Coronary artery (tissue), 2 donors: Measurements from ENCODE around the gene SLC2A13.

Experiments used
- DNase-seq: peaks from one replicate; pipeline ENCODE4 v3.0.0-alpha.2; 2017; ENCODE audit warnings: low spot score
- H3K27ac ChIP-seq, 2 donors: fragments of 200-600 bp; sonication (generic); one replicate each; pipeline ENCODE4 v1.5.1; 2016 to 2019
- H3K4me3 ChIP-seq: fragments of 200-600 bp; sonication (generic); 2 replicates; pipeline ENCODE4 v1.5.1; 2016; ENCODE audit warnings: mild to moderate bottlenecking, moderate library complexity
- TF ChIP-seq, protein P1 (sequence below): fragments of 200-600 bp; sonication (generic); IDR thresholded peaks from one replicate; pipeline ENCODE4 v1.5.1; 2019; ENCODE audit warnings: antibody characterized with exemption

The SLC2A13 gene

GRCh38 chr12:39713552-39713951 is 392.3 kb downstream of the SLC2A13 start:
- no peak for DNase-seq
- no peak overlapping the region for H3K4me3 ChIP-seq
- TF ChIP-seq, protein P1, sequence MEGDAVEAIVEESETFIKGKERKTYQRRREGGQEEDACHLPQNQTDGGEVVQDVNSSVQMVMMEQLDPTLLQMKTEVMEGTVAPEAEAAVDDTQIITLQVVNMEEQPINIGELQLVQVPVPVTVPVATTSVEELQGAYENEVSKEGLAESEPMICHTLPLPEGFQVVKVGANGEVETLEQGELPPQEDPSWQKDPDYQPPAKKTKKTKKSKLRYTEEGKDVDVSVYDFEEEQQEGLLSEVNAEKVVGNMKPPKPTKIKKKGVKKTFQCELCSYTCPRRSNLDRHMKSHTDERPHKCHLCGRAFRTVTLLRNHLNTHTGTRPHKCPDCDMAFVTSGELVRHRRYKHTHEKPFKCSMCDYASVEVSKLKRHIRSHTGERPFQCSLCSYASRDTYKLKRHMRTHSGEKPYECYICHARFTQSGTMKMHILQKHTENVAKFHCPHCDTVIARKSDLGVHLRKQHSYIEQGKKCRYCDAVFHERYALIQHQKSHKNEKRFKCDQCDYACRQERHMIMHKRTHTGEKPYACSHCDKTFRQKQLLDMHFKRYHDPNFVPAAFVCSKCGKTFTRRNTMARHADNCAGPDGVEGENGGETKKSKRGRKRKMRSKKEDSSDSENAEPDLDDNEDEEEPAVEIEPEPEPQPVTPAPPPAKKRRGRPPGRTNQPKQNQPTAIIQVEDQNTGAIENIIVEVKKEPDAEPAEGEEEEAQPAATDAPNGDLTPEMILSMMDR: no peak
- no peak overlapping the region for H3K27ac ChIP-seq

DNA sequence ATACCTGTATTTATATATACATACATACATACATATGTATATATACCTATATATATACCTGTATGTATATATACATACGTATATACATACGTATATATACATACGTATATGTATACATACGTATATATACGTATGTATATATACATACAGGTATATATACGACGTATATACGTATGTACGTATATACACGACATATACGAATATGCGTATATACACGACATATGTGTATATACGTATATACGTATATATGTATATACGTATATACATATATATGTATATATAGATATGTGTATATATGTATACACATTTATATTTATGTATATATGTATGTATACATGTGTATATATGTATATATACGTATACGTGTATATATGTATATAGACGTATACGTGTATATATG is 393.5 kb downstream of the SLC2A13 start:
- Histone ChIP-seq H3K4me3 (no peak overlapping the region), H3K27ac (no peak overlapping the region)
- no peak for DNase-seq
- TF ChIP-seq, protein P1: no peak
